HG02763 (cell line): ENCODE data around the gene PACRGL.
"Not testable (repeated sequence)": the region's sequence is repeated elsewhere in the genome, so short reads cannot be mapped to it uniquely, and the experiment has no call there.

Source experiments
- ATAC-seq: cut with Tn5 transposase; IDR thresholded peaks from one replicate; pipeline ENCODE4 v1.9.1; 2021; ENCODE audit warnings: mild to moderate bottlenecking, moderate library complexity; ENCODE audit not compliant: unreplicated experiment

PACRGL gene

DNA sequence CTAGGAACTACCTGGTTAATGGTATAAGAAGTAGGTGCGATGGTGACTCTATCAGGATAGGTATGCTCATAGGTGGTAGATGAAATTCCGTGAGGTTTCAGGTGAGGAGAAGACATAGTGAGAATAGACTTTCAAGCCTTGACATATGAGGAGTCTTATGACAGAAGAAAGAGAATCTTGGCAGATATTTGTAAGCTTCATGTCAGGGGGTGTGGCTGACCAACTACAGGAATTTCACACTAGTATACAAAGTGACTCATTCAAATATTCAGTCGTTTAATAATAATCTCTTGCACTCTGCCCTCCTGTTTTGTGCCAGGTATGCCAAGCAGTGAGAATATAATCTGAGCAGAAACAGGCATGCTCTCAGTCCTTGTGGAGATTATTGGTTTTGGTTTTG, 22.8 kb downstream of the PACRGL start:
- ATAC-seq = no peak

DNA sequence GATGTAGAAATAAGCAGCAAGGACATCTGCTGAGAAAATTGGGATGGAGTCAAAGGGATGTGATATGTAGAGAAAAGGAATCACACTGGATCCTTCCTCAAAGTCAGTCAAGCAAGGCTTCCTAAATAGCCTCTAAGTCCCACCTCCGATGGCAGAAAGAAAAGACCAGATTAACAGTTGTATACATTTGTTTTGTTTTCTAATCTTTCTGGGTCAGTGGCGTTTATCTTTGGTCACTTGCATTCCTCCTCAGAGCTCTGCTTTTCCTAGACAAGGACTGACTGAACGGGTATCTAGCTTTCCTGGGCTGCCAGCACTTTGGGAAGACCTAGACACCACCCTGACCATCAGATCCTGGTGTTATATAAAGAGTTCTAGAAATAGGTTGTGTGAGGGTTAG, 23.2 kb downstream of the PACRGL start:
- no peak for ATAC-seq

- peak; percentile 91 for ATAC-seq
Measured at GRCh38 chr4:20724915-20725314, 24.7 kb downstream of the PACRGL start.

GRCh38 chr4:20735931-20736330, 35.7 kb downstream of the PACRGL start:
- ATAC-seq = no peak

DNA sequence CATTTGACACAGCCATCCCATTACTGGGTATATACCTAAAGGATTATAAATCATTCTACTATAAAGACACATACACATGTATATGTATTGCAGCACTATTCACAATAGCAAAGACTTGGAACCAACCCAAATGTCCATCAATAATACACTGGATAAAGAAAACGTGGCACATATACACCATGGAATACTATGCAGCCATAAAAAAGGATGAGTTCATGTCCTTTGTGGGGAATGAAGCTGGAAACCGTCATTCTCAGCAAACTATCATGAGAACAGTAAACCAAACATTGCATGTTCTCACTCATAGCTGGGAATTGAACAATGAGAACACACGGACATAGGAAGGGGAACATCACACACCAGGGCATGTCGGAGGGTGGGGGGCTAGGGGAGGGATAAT, 45.7 kb downstream of the PACRGL start:
- not testable (repeated sequence) for ATAC-seq

DNA sequence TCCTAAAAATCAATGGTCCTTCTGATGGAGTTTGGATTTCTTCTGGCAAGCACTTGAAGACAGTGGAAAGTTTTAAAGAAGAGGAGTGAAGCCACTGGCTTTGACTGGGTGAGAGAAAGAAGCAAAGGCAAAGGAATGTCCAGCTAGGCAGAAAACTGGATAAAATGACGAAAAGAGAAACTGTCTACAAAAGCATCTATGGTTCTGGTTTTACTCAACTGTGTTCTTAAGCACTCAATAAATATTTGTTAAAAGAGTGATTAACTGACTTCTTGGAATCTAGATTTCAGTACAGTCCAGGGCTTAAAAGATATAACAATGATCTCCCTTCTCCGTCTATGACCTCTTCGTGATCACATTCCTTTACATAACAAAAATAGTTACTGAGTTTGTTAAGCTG, 52.4 kb downstream of the PACRGL start:
- no peak for ATAC-seq

- ATAC-seq = no peak
Measured at GRCh38 chr4:20754036-20754435, 53.8 kb downstream of the PACRGL start.

DNA sequence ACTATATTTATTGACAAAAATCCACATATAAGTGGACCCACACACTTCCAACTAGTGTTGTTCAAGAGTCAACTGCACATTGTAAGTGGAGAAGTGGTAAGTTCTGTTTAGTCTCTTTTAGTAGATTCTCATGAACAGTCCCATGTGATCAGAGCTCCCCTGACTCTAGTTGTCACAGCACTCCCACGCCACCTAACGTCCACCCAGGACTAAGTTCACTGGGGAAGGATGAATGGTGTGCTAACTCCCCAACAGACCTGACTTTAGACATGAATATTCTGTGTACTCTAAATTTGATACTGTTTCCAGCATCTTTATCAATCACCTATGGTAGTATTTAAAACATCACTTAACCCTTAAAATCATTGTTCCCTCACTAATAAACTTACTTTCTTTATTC, 59.8 kb downstream of the PACRGL start:
- no peak for ATAC-seq

GRCh38 chr4:20761382-20761781, 61.1 kb downstream of the PACRGL start:
- no peak for ATAC-seq

- ATAC-seq = no peak
Measured at GRCh38 chr4:20761826-20762225, 61.6 kb downstream of the PACRGL start.

DNA sequence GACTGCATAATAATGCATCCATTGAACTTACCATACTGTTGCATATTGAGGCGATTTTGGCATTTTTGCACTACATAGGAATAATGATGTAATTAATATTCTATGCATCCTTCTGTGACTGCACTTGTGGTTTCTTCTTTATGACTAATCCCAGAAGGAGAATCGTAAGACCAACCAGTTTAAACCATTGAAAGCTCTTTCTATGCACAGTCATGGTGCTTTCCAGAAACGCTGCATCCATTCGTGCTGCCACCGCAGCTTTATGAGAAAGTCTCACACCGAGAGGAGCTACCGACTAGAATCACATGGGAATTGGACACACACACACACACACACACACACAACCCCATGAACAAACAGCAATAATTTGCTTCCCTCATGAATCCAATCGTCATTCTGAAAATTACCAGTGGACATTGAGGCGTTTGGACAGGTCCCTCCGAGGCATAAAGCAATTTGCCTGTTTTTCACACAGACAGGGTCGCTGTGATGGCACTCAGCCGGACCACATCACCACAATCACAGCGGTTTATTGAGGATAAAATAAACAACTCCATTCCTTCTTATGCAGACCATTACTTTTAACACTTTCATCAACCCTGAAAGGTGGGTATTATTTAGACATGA, 64.2 kb downstream of the PACRGL start:
- ATAC-seq = no peak

DNA sequence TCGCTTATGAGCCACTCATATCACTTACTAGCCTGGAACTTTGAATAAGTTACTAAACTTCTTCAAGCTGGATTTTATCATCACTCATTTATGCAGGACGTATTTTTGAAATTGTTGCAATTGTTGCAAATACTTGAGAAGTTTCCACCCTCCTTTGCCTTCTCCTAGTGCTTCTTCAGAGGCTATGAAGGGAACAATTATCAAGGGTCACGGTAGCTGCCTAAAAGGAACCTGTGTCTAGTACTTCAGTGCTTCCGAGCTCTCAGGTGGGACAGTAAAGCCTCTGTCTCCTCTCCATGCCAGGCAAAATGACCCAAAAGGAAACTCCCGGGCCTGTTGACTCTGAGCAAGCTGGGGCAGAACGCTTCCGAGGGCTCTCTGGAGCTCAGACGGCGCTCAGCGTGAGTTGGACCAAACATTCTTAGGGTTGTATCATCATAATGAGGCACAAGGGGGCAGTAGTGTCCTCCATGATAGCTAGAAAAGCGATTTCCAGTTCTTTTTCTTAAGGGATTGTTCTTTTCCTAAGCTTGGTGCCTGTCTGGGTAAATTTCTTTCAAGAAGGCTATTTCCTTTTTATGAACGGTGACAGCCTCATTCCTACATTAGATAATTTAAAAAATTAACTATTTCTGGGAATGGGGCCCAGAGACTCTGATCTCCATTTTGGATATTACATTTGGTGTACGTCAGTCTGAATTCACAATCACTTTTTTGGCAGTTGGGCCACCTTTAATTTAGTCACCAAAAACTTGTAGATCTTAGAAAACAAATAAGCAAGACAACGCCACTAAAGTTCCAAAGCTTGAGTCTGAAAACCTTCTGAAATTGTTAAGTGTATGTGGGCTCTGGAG, 73.1 kb downstream of the PACRGL start:
- ATAC-seq = peak; percentile 87

DNA sequence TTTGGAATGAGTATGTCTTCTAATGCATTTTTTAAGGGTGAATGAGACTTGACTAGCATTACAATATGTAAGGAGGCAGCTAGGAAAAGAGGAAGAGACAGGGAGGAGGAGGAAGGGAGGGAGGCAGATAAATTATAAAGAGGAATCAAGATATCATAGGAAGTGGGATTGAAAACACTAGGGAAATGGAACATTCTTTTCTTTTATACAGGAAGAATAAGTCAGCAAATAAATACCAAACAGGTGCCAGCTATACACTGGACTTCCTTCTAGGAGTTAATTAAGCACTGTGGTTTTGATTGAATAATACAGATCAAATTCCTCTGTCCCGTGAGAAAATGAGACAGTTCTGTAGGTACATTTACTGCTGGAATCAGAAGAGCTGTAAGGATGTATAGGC, 78.6 kb downstream of the PACRGL start:
- no peak for ATAC-seq

- ATAC-seq = not testable (repeated sequence)
Measured at GRCh38 chr4:20783134-20783533, 82.9 kb downstream of the PACRGL start.

- no peak for ATAC-seq
Measured at GRCh38 chr4:20787940-20788665, 87.8 kb downstream of the PACRGL start.
